Testis (tissue), 3 donors: Measurements from ENCODE around the gene ASF1B. TPM values are rescaled to one million over a fixed set of nuclear protein-coding genes. Genes with fewer than 3 reads are reported as not detected.

Experiments
- DNase-seq: peaks from one replicate; pipeline ENCODE4 v3.0.0-alpha.2; 2019
- H3K27ac ChIP-seq, 2 donors: fragments of 200-600 bp; sonication (generic); one replicate each; pipeline ENCODE4 v1.5.1; 2019
- H3K27me3 ChIP-seq: fragments of 200-600 bp; sonication (generic); one replicate; pipeline ENCODE4 v1.5.1; 2019
- H3K36me3 ChIP-seq: fragments of 200-600 bp; sonication (generic); one replicate; pipeline ENCODE4 v1.5.1; 2017; ENCODE audit warnings: low read depth; ENCODE audit errors: missing control alignments
- H3K4me1 ChIP-seq: fragments of 200-600 bp; sonication (generic); one replicate; pipeline ENCODE4 v1.5.1; 2019
- H3K4me3 ChIP-seq, 2 donors: fragments of 200-600 bp; sonication (generic); one replicate each; pipeline ENCODE4 v1.5.1; 2017 to 2019
- H3K9me3 ChIP-seq: fragments of 200-600 bp; sonication (generic); one replicate; pipeline ENCODE4 v1.5.1; 2017
- POLR2A ChIP-seq: fragments of 450-650 bp; IDR thresholded peaks from one replicate; pipeline ENCODE4 v1.6.1; 2017; ENCODE audit warnings: antibody characterized with exemption, mild to moderate bottlenecking, moderate library complexity
- WGBS, 2 donors: methylation state at CpG; one replicate each; pipeline ENCODE4 v1.1.5; 2018; 5-methylcytosine and 5-hydroxymethylcytosine counted together
- intact Hi-C: fragments of 100-400 bp; cut with DNase I; formaldehyde crosslinking; loops from one replicate; pipeline ENCODE4 v1.15.1; 2023; ENCODE audit warnings: low total_unique reads
- polyA plus RNA-seq: library from polyadenylated mRNA; stranded (reverse); fragments of 350-450 nt; fragmentation: Illumina TruSeq; extraction: RNeasy Lipid Tissue Mini Kit (QIAGEN cat#74804); gene quantifications from one replicate; pipeline ENCODE4 v1.2.3, GENCODE V29; 2014; ENCODE audit warnings: low read depth, low replicate concordance; ENCODE audit not compliant: insufficient read depth
- total RNA-seq, 2 donors: library from RNA; depleted of rRNA; stranded (reverse); fragments of >200 nt; gene quantifications; one replicate each; pipeline ENCODE4 v1.2.3, GENCODE V29; 2016
- TF ChIP-seq, protein P1 (sequence below), 3 experiments: fragments of 450-650 bp in 2 of 3; fragments of 200-600 bp in 1 of 3; sonication (generic) in 1 of 3; IDR thresholded peaks; one replicate each; pipeline ENCODE4 v1.5.1; 2016 to 2019; ENCODE audit warnings: antibody characterized with exemption in 3 of 3, mild to moderate bottlenecking in 2 of 3, moderate library complexity in 1 of 3

The ASF1B gene
- total and polyA plus RNA-seq, 3 donors from 2014 or later, result 31.5 to 55.2 (median 52.7) TPM

DNA sequence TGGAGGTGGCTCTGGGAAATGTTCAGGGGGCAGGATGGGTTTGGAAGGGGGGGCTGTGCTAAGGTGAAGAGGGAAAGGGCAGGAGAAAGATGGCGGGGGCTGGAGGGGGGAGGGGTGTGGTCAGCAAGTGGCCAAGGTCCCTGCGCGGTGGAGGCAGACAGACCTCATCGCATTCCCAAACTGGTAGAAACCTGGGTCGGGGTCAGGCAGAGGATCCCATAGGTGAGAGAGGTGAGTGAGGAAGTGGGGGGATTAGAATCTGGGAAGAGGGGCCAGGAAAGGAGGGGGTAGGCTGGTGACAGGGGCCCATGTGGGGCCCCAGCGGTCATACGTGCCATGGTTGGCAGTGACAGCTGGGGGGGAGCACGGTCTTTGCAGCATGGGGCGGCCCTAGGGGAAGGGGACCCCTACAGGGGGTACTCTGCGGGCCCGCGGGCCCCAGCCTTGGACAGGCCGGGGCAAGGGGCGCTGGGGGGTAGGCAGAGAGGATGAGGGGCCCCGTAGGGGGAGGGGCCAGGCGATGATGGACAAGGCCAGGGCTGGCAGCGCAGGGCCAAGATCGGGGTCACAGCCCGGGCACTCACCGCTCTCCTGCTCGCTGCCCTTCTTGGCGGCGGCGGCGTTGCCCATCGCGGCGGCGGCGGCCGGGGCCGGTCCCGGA, 19.3 kb downstream of the ASF1B start:
- 0 to 1% methylated on average over 11 to 27 of the region's 33 CpGs for WGBS, 2 donors
- no peaks in the 10 kb centered on the region for H3K9me3 ChIP-seq
- peak; percentile 65 for DNase-seq
- H3K4me3 ChIP-seq, result peak overlapping the region; percentile 77 to 92
- TF ChIP-seq, protein P1, sequence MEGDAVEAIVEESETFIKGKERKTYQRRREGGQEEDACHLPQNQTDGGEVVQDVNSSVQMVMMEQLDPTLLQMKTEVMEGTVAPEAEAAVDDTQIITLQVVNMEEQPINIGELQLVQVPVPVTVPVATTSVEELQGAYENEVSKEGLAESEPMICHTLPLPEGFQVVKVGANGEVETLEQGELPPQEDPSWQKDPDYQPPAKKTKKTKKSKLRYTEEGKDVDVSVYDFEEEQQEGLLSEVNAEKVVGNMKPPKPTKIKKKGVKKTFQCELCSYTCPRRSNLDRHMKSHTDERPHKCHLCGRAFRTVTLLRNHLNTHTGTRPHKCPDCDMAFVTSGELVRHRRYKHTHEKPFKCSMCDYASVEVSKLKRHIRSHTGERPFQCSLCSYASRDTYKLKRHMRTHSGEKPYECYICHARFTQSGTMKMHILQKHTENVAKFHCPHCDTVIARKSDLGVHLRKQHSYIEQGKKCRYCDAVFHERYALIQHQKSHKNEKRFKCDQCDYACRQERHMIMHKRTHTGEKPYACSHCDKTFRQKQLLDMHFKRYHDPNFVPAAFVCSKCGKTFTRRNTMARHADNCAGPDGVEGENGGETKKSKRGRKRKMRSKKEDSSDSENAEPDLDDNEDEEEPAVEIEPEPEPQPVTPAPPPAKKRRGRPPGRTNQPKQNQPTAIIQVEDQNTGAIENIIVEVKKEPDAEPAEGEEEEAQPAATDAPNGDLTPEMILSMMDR (IDR thresholded peaks at IDR 0.05), result no peak
- TF ChIP-seq POLR2A, result no peak
- peaks cover 64% of the 10 kb centered on the region for H3K4me1 ChIP-seq
- no peaks in the 10 kb centered on the region for H3K27me3 ChIP-seq
- H3K36me3 ChIP-seq, result no peaks in the 10 kb centered on the region
- intact Hi-C loops, result no loop called here
- H3K27ac ChIP-seq, result peak overlapping the region; percentile 89 to 90

DNA sequence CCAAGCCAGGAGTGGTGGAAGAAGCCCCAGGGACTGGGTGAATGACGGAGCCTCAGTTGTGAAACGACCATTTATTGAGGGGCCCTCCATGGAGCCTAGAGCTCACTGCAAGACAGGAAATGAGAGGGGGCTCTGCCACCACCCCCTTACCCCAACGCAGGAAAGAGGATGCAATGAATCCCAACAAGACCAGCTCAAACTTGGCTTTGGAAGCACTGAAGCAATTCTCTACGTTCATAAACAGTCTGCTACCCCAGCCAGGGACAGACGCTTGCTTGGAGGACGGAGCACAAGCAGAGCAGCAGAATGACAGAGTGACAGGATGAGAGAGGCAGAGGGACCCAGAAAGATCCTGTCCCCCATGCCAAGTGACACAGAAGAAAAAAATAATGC, 19.9 kb downstream of the ASF1B start:
- no peaks in the 10 kb centered on the region for H3K36me3 ChIP-seq
- peaks cover 67% of the 10 kb centered on the region for H3K4me1 ChIP-seq
- H3K4me3 ChIP-seq, result peak overlapping the region; percentile 77 to 92
- WGBS, 2 donors, result 6 to 7% methylated on average over 5 to 6 of the region's 6 CpGs
- no peaks in the 10 kb centered on the region for H3K27me3 ChIP-seq
- H3K27ac ChIP-seq, result peak overlapping the region; percentile 89 to 90
- DNase-seq, result no peak
- no peak for TF ChIP-seq POLR2A
- TF ChIP-seq, protein P1 (IDR thresholded peaks at IDR 0.05), result no peak
- intact Hi-C loops, result no loop called here
- no peaks in the 10 kb centered on the region for H3K9me3 ChIP-seq

DNA sequence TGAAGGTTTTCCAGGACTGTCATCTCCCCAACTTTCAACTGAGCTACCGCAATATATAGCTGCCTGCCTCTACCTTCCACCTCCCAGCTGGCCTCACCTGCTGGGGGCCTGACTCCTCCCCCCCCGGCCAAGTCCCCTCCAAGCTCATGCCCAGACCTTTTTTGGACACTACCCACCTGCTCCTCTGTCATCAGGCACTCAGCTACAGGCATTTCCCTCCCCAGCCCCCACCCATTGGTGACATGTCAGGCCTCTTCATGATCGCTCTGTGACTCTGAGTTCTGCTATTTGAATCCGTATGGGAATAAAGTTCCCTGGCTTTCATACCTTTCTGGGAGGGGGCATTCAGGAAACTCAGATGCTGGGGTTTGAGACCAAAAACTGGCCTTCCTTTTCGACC, 20.6 kb downstream of the ASF1B start:
- intact Hi-C loops, result no loop called here
- TF ChIP-seq, protein P1 (IDR thresholded peaks at IDR 0.05), result no peak
- TF ChIP-seq POLR2A, result no peak
- Histone ChIP-seq H3K9me3 (no peaks in the 10 kb centered on the region), H3K4me3 (peak overlapping the region in 1 of 2 donors; percentile 92), H3K36me3 (no peaks in the 10 kb centered on the region), H3K4me1 (peaks cover 70% of the 10 kb centered on the region), H3K27ac (peak overlapping the region; percentile 89 to 90), H3K27me3 (no peaks in the 10 kb centered on the region)
- no peak for DNase-seq
- 36 to 48% methylated on average over 5 of the region's 5 CpGs for WGBS, 2 donors

DNA sequence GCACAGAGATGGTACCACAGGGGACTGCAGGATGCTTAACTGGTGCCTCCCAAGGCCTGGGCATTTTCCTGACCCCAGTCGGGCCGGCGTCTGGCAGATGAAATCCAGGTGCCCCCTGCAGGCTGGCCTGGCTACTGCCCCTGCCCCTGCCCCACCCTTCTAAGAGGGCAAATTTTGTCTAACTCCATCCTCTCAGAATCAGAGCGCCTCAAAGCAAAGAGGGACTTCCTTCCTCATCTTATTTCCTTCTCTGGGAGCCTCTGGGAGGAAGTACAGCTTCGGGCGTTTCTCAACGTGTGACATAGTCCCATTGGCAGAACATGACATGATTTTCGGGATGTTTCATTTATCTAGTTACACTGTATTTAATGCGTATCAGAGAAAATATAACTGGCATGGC, 21.5 kb downstream of the ASF1B start:
- Histone ChIP-seq H3K27me3 (no peaks in the 10 kb centered on the region), H3K4me1 (peaks cover 75% of the 10 kb centered on the region), H3K27ac (peak overlapping the region; percentile 89 to 90), H3K4me3 (peak overlapping the region in 1 of 2 donors; percentile 36), H3K9me3 (no peaks in the 10 kb centered on the region), H3K36me3 (no peaks in the 10 kb centered on the region)
- intact Hi-C loops, result no loop called here
- TF ChIP-seq, protein P1 (IDR thresholded peaks at IDR 0.05), result peak; percentile 38 to 40 (median 40)
- no peak for TF ChIP-seq POLR2A
- WGBS, 2 donors, result 24 to 26% methylated on average over 8 to 9 of the region's 9 CpGs
- peak; percentile 58 for DNase-seq

DNA sequence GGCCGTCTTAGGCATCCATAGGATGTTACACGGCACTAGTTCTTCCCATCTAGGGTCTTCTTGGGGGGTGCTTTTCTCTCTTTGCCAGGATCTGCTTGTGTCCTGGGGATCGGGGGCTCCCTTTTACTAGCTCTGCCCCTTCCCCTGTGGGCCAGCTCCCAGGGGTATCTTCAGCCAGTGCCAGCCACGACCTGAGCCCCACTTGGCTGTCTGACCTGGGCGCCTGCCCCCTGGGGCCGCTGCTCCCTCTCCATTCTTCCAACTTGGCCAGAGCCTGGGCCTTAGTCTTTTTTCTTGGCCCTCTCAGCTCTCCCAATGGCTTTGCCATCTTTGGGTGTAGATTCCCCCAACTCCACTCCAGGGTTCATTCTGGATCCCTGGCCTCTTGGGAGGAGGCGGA, 21.9 kb downstream of the ASF1B start:
- DNase-seq, result no peak
- 48 to 57% methylated on average over 7 of the region's 7 CpGs for WGBS, 2 donors
- no peaks in the 10 kb centered on the region for H3K9me3 ChIP-seq
- H3K27me3 ChIP-seq, result no peaks in the 10 kb centered on the region
- H3K4me3 ChIP-seq, result peak overlapping the region; percentile 36 to 49
- no peaks in the 10 kb centered on the region for H3K36me3 ChIP-seq
- intact Hi-C loops, result no loop called here
- H3K27ac ChIP-seq, result peak overlapping the region; percentile 89 to 90
- TF ChIP-seq POLR2A, result no peak
- TF ChIP-seq, protein P1 (IDR thresholded peaks at IDR 0.05), result no peak
- peaks cover 72% of the 10 kb centered on the region for H3K4me1 ChIP-seq
